Stomach (tissue), 9 donors: ENCODE measurements around the gene ZNF513. TPM values are rescaled to one million over a fixed set of nuclear protein-coding genes. Genes with fewer than 3 reads are reported as not detected.

Experiments
- DNase-seq, 2 donors: peaks; one replicate each; pipeline versions ENCODE4 v3.0.0 to v3.0.0-alpha.2; 2013 to 2019
- H3K27ac ChIP-seq, 5 donors: fragments of 200-600 bp in 4 of 5; sonication (generic) in 4 of 5; one replicate each; pipeline ENCODE4 v1.5.1; 2013 to 2019; ENCODE audit warnings: mild to moderate bottlenecking in 1 of 5, moderate library complexity in 1 of 5
- H3K27me3 ChIP-seq, 3 donors: fragments of 200-600 bp; sonication (generic); one replicate each; pipeline ENCODE4 v1.5.1; 2017 to 2019; ENCODE audit warnings: mixed run types in 1 of 3
- H3K36me3 ChIP-seq, 4 donors: fragments of 200-600 bp; sonication (generic); 1 replicate in 3 of 4; 2 replicates in 1 of 4; pipeline ENCODE4 v1.5.1; 2016 to 2019
- H3K4me1 ChIP-seq, 4 donors: fragments of 200-600 bp; sonication (generic); one replicate each; pipeline ENCODE4 v1.5.1; 2016 to 2019
- H3K4me3 ChIP-seq, 4 donors: fragments of 200-600 bp; sonication (generic) in 3 of 4; one replicate each; pipeline ENCODE4 v1.5.1; 2016 to 2019; ENCODE audit warnings: mild to moderate bottlenecking in 1 of 4
- H3K9me3 ChIP-seq, 4 donors: fragments of 200-600 bp; sonication (generic); one replicate each; pipeline ENCODE4 v1.5.1; 2016 to 2019
- CTCF ChIP-seq, 7 experiments: fragments of 450-650 bp in 4 of 7; fragments of 200-600 bp in 3 of 7; sonication (generic) in 3 of 7; IDR thresholded peaks; one replicate each; pipeline ENCODE4 v1.5.1; 2016 to 2019; ENCODE audit warnings: antibody characterized with exemption in 7 of 7, control low read depth in 2 of 7, mild to moderate bottlenecking in 1 of 7
- POLR2A ChIP-seq, 4 donors: fragments of 450-650 bp; IDR thresholded peaks; one replicate each; pipeline ENCODE4 v1.6.1; 2016; ENCODE audit warnings: antibody characterized with exemption in 4 of 4, control low read depth in 2 of 4, mild to moderate bottlenecking in 1 of 4, moderate library complexity in 1 of 4
- WGBS, 5 donors: extraction: QIAGEN DNeasy Blood & Tissue Kit in 3 of 5; methylation state at CpG; one replicate each; pipeline versions ENCODE4 v1.1.5 to v1.1.7; 2013 to 2018; 5-methylcytosine and 5-hydroxymethylcytosine counted together
- intact Hi-C: fragments of 100-400 bp; cut with DNase I; formaldehyde crosslinking; loops from one replicate; pipeline ENCODE4 v1.15.1; 2023; ENCODE audit warnings: low total_unique reads
- polyA plus RNA-seq, 3 donors: library from polyadenylated mRNA; stranded (reverse); fragments of 200-250 nt; gene quantifications; one replicate each; pipeline ENCODE4 v1.2.3, GENCODE V29; 2013
- total RNA-seq, 5 donors: library from RNA; depleted of rRNA; stranded (reverse); fragments of >200 nt; gene quantifications; one replicate each; pipeline versions ENCODE4 v1.1.0 to v1.2.3, GENCODE V29; 2014 to 2016
- donor health status: healthy with polysubstance abuse.
- donor health status: Bipolar disorder and iron deficiency.
- donor health status: healthy.

Gene ZNF513
- total and polyA plus RNA-seq, 8 donors, result 10.3 to 58.9 (median 17.3) TPM

- no peak for TF ChIP-seq CTCF (IDR thresholded peaks at IDR 0.05)
- TF ChIP-seq POLR2A (IDR thresholded peaks at IDR 0.05), result no peak
- no peaks in the 10 kb centered on the region for H3K9me3 ChIP-seq
- intact Hi-C loops, result no loop called here
- DNase-seq, result no peak
- 85 to 98% (median 93%) methylated on average over 3 of the region's 3 CpGs for WGBS, 5 donors
- H3K4me3 ChIP-seq, result no peak overlapping the region
- peaks cover 65 to 100% (median 100%) of the 10 kb centered on the region in 4 donors for H3K36me3 ChIP-seq
- H3K4me1 ChIP-seq, result no peaks in the 10 kb centered on the region
- no peak overlapping the region for H3K27ac ChIP-seq
- no peaks in the 10 kb centered on the region for H3K27me3 ChIP-seq
Observed at GRCh38 chr2:27335311-27335710, 45.2 kb downstream of the ZNF513 start.

Other genes starting within 250 kb of the ZNF513 start
- 100 to 1,000 TPM in 1 of 5 donors, 10 to 100 TPM in 4; 14.2 to 107 (median 29.4) TPM for gene PREB, start 246.1 kb downstream of the ZNF513 start, total RNA-seq
- gene PREB, start 246.1 kb downstream of the ZNF513 start, polyA plus RNA-seq, result 10 to 100 TPM; 37.3 to 48.4 (median 44.6) TPM
- gene PRR30, start 241.3 kb downstream of the ZNF513 start, total RNA-seq, result not detected
- not detected for gene PRR30, start 241.3 kb downstream of the ZNF513 start, polyA plus RNA-seq
- gene TCF23, start 231.7 kb downstream of the ZNF513 start, total RNA-seq, result not detected
- under 1 TPM in 1 of 3 donors, not detected in 2; 0.03 TPM for gene TCF23, start 231.7 kb downstream of the ZNF513 start, polyA plus RNA-seq
- gene ATRAID, start 168.7 kb downstream of the ZNF513 start, total RNA-seq, result 100 to 1,000 TPM in 3 of 5 donors, 10 to 100 TPM in 2; 67.4 to 532 (median 131) TPM
- 100 to 1,000 TPM in 2 of 3 donors, 10 to 100 TPM in 1; 86.6 to 140 (median 111) TPM for gene ATRAID, start 168.7 kb downstream of the ZNF513 start, polyA plus RNA-seq
- gene SLC5A6, start 168.5 kb downstream of the ZNF513 start, total RNA-seq, result 10 to 100 TPM; 19.3 to 71.0 (median 24.9) TPM
- gene SLC5A6, start 168.5 kb downstream of the ZNF513 start, polyA plus RNA-seq, result 10 to 100 TPM in 1 of 3 donors, 1 to 10 TPM in 2; 5.7 to 15.0 (median 6.0) TPM
- 100 to 1,000 TPM in 2 of 5 donors, 10 to 100 TPM in 3; 12.2 to 130 (median 78.2) TPM for gene CAD, start 163.4 kb downstream of the ZNF513 start, total RNA-seq
- gene CAD, start 163.4 kb downstream of the ZNF513 start, polyA plus RNA-seq, result 10 to 100 TPM in 1 of 3 donors, 1 to 10 TPM in 2; 4.4 to 16.5 (median 6.5) TPM
- not detected for gene SLC30A3, start 117.7 kb downstream of the ZNF513 start, total RNA-seq
- not detected for gene SLC30A3, start 117.7 kb downstream of the ZNF513 start, polyA plus RNA-seq
- gene DNAJC5G, start 105.3 kb downstream of the ZNF513 start, total RNA-seq, result not detected
- not detected for gene DNAJC5G, start 105.3 kb downstream of the ZNF513 start, polyA plus RNA-seq
- under 1 TPM in 1 of 5 donors, not detected in 4; 0.87 TPM for gene TRIM54, start 98.3 kb downstream of the ZNF513 start, total RNA-seq
- under 1 TPM; 0.13 to 0.61 (median 0.25) TPM for gene TRIM54, start 98.3 kb downstream of the ZNF513 start, polyA plus RNA-seq
- 1 to 10 TPM in 1 of 5 donors, not detected in 4; 6.7 TPM for gene UCN, start 72.3 kb downstream of the ZNF513 start, total RNA-seq
- gene UCN, start 72.3 kb downstream of the ZNF513 start, polyA plus RNA-seq, result 1 to 10 TPM in 2 of 3 donors, not detected in 1; 3.5 to 4.1 TPM
- gene MPV17, start 57.6 kb downstream of the ZNF513 start, total RNA-seq, result 10 to 100 TPM in 4 of 5 donors, 1 to 10 TPM in 1; 8.7 to 98.0 (median 58.9) TPM
- 10 to 100 TPM; 41.7 to 84.0 (median 58.2) TPM for gene MPV17, start 57.6 kb downstream of the ZNF513 start, polyA plus RNA-seq
- gene GTF3C2, start 24.0 kb downstream of the ZNF513 start, total RNA-seq, result 100 to 1,000 TPM in 1 of 5 donors, 10 to 100 TPM in 4; 25.7 to 125 (median 62.6) TPM
- 10 to 100 TPM; 18.8 to 37.1 (median 28.3) TPM for gene GTF3C2, start 24.0 kb downstream of the ZNF513 start, polyA plus RNA-seq
- gene EIF2B4, start 10.4 kb downstream of the ZNF513 start, total RNA-seq, result 10 to 100 TPM; 16.2 to 42.2 (median 27.2) TPM
- gene EIF2B4, start 10.4 kb downstream of the ZNF513 start, polyA plus RNA-seq, result 10 to 100 TPM; 42.0 to 63.9 (median 51.1) TPM
- gene SNX17, start 10.1 kb downstream of the ZNF513 start, total RNA-seq, result 10 to 100 TPM; 28.6 to 70.4 (median 67.2) TPM
- gene SNX17, start 10.1 kb downstream of the ZNF513 start, polyA plus RNA-seq, result 10 to 100 TPM; 58.3 to 70.2 (median 68.9) TPM
- 10 to 100 TPM; 10.5 to 44.6 (median 42.9) TPM for gene PPM1G, start 28.9 kb upstream of the ZNF513 start, total RNA-seq
- gene PPM1G, start 28.9 kb upstream of the ZNF513 start, polyA plus RNA-seq, result 10 to 100 TPM; 40.0 to 49.8 (median 47.2) TPM
- 10 to 100 TPM; 12.5 to 69.8 (median 48.4) TPM for gene NRBP1, start 47.9 kb upstream of the ZNF513 start, total RNA-seq
- 10 to 100 TPM; 46.7 to 57.3 (median 51.4) TPM for gene NRBP1, start 47.9 kb upstream of the ZNF513 start, polyA plus RNA-seq
- 100 to 1,000 TPM in 1 of 5 donors, 10 to 100 TPM in 3, not detected in 1; 16.5 to 140 (median 53.6) TPM for gene KRTCAP3, start 61.6 kb upstream of the ZNF513 start, total RNA-seq
- gene KRTCAP3, start 61.6 kb upstream of the ZNF513 start, polyA plus RNA-seq, result 10 to 100 TPM; 31.2 to 65.2 (median 62.2) TPM
- gene IFT172, start 109.0 kb upstream of the ZNF513 start, total RNA-seq, result 10 to 100 TPM in 4 of 5 donors, 1 to 10 TPM in 1; 7.4 to 88.1 (median 14.0) TPM
- gene IFT172, start 109.0 kb upstream of the ZNF513 start, polyA plus RNA-seq, result 10 to 100 TPM; 34.7 to 66.4 (median 43.9) TPM
- 10 to 100 TPM in 2 of 5 donors, 1 to 10 TPM in 2, under 1 TPM in 1; 0.89 to 23.3 (median 5.0) TPM for gene FNDC4, start 114.5 kb upstream of the ZNF513 start, total RNA-seq
- gene FNDC4, start 114.5 kb upstream of the ZNF513 start, polyA plus RNA-seq, result 10 to 100 TPM in 2 of 3 donors, 1 to 10 TPM in 1; 4.5 to 15.1 (median 10.1) TPM
- 10 to 100 TPM in 4 of 5 donors, not detected in 1; 13.4 to 45.5 (median 33.3) TPM for gene GCKR, start 116.1 kb upstream of the ZNF513 start, total RNA-seq
- 10 to 100 TPM in 1 of 3 donors, 1 to 10 TPM in 2; 1.2 to 13.3 (median 2.1) TPM for gene GCKR, start 116.1 kb upstream of the ZNF513 start, polyA plus RNA-seq
- gene ZNF512, start 202.3 kb upstream of the ZNF513 start, total RNA-seq, result 10 to 100 TPM in 3 of 5 donors, 1 to 10 TPM in 2; 6.4 to 35.8 (median 14.2) TPM
- gene ZNF512, start 202.3 kb upstream of the ZNF513 start, polyA plus RNA-seq, result 10 to 100 TPM in 1 of 3 donors, 1 to 10 TPM in 2; 6.8 to 12.2 (median 9.3) TPM
- gene CCDC121, start 248.3 kb upstream of the ZNF513 start, total RNA-seq, result 1 to 10 TPM in 4 of 5 donors, under 1 TPM in 1; 0.87 to 3.1 (median 1.8) TPM
- gene CCDC121, start 248.3 kb upstream of the ZNF513 start, polyA plus RNA-seq, result 1 to 10 TPM; 1.7 to 2.4 (median 2.1) TPM
- 10 to 100 TPM; 10.1 to 68.7 (median 33.0) TPM for gene GPN1, start 248.3 kb upstream of the ZNF513 start, total RNA-seq
- 10 to 100 TPM; 20.6 to 31.6 (median 28.2) TPM for gene GPN1, start 248.3 kb upstream of the ZNF513 start, polyA plus RNA-seq